ENCODE measurements around the gene BAHCC1. TPM values are rescaled to one million over a fixed set of nuclear protein-coding genes. Genes with fewer than 3 reads are reported as not detected.

The BAHCC1 gene
- total and polyA plus RNA-seq, 2 donors from 2014 or later, result 2.6 to 20.5 TPM

- peaks cover 3 to 20% (median 3%) of the 10 kb centered on the region in 3 donors for H3K4me1 ChIP-seq (ENCODE audit: control insufficient read depth in 2 of 3, insufficient read depth in 2 of 3, low read depth in 1 of 3, low read length in 3 of 3)
- H3K9ac ChIP-seq (ENCODE audit: low read length in 3 of 3), result peak overlapping the region; percentile 38 to 97 (median 83)
- no peaks in the 10 kb centered on the region for H3K27me3 ChIP-seq (ENCODE audit: control insufficient read depth, insufficient read depth, low read length)
- FAIRE-seq (no peak), DNase-seq (peak in 3 of 5 donors; percentile 24 to 82 (median 58))
- H3K9me3 ChIP-seq (ENCODE audit: control insufficient read depth in 2 of 3, insufficient read depth in 1 of 3, low read length in 3 of 3), result no peaks in the 10 kb centered on the region
- intact Hi-C loops (cut with DNase I), result loop anchor here (2.0 kb wide), 1 partner anchor 114 kb away; no protein-coding TSS in a partner anchor
- TF ChIP-seq, protein P1, sequence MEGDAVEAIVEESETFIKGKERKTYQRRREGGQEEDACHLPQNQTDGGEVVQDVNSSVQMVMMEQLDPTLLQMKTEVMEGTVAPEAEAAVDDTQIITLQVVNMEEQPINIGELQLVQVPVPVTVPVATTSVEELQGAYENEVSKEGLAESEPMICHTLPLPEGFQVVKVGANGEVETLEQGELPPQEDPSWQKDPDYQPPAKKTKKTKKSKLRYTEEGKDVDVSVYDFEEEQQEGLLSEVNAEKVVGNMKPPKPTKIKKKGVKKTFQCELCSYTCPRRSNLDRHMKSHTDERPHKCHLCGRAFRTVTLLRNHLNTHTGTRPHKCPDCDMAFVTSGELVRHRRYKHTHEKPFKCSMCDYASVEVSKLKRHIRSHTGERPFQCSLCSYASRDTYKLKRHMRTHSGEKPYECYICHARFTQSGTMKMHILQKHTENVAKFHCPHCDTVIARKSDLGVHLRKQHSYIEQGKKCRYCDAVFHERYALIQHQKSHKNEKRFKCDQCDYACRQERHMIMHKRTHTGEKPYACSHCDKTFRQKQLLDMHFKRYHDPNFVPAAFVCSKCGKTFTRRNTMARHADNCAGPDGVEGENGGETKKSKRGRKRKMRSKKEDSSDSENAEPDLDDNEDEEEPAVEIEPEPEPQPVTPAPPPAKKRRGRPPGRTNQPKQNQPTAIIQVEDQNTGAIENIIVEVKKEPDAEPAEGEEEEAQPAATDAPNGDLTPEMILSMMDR (IDR thresholded peaks at IDR 0.05; ENCODE audit: borderline replicate concordance, extremely low read depth, insufficient read depth), result no peak
- peak overlapping the region; percentile 84 to 96 (median 94) for H3K4me3 ChIP-seq (ENCODE audit: low read length in 3 of 3)
- H3K36me3 ChIP-seq (ENCODE audit: control insufficient read depth in 2 of 3, insufficient read depth in 3 of 3, low read length in 3 of 3), result peaks cover 11 to 28% (median 20%) of the 10 kb centered on the region in 3 donors
- peak overlapping the region; percentile 88 to 90 for H3K27ac ChIP-seq (ENCODE audit: low read depth in 2 of 2, low read length in 2 of 2)
Measured at GRCh38 chr17:81510785-81511553, 115.7 kb downstream of the BAHCC1 start.

GRCh38 chr17:81511554-81511803 lies 116.2 kb downstream of the BAHCC1 start:
- Histone ChIP-seq H3K27ac (ENCODE audit: low read depth in 2 of 2, low read length in 2 of 2) (peak overlapping the region; percentile 88 to 90), H3K27me3 (ENCODE audit: control insufficient read depth, insufficient read depth, low read length) (no peaks in the 10 kb centered on the region), H3K9ac (ENCODE audit: low read length in 3 of 3) (peak overlapping the region; percentile 38 to 97 (median 83)), H3K9me3 (ENCODE audit: control insufficient read depth in 2 of 3, insufficient read depth in 1 of 3, low read length in 3 of 3) (no peaks in the 10 kb centered on the region), H3K36me3 (ENCODE audit: control insufficient read depth in 2 of 3, insufficient read depth in 3 of 3, low read length in 3 of 3) (peaks cover 11 to 28% (median 20%) of the 10 kb centered on the region in 3 donors), H3K4me1 (ENCODE audit: control insufficient read depth in 2 of 3, insufficient read depth in 2 of 3, low read depth in 1 of 3, low read length in 3 of 3) (peaks cover 3 to 25% (median 3%) of the 10 kb centered on the region in 3 donors), H3K4me3 (ENCODE audit: low read length in 3 of 3) (peak overlapping the region; percentile 84 to 96 (median 94))
- DNase-seq (no peak), FAIRE-seq (no peak)
- intact Hi-C loops (cut with DNase I), result loop anchor here (2.0 kb wide), 1 partner anchor 115 kb away; no protein-coding TSS in a partner anchor
- TF ChIP-seq, protein P1 (IDR thresholded peaks at IDR 0.05; ENCODE audit: borderline replicate concordance, extremely low read depth, insufficient read depth), result no peak

GRCh38 chr17:81511804-81512561 lies 116.7 kb downstream of the BAHCC1 start:
- FAIRE-seq (no peak), DNase-seq (peak in 2 of 5 donors; percentile 2 to 85)
- Histone ChIP-seq H3K9me3 (ENCODE audit: control insufficient read depth in 2 of 3, insufficient read depth in 1 of 3, low read length in 3 of 3) (no peaks in the 10 kb centered on the region), H3K27me3 (ENCODE audit: control insufficient read depth, insufficient read depth, low read length) (no peaks in the 10 kb centered on the region), H3K4me3 (ENCODE audit: low read length in 3 of 3) (peak overlapping the region; percentile 84 to 96 (median 94)), H3K9ac (ENCODE audit: low read length in 3 of 3) (peak overlapping the region; percentile 38 to 97 (median 83)), H3K4me1 (ENCODE audit: control insufficient read depth in 2 of 3, insufficient read depth in 2 of 3, low read depth in 1 of 3, low read length in 3 of 3) (peaks cover 3 to 27% (median 3%) of the 10 kb centered on the region in 3 donors), H3K36me3 (ENCODE audit: control insufficient read depth in 2 of 3, insufficient read depth in 3 of 3, low read length in 3 of 3) (peaks cover 11 to 28% (median 20%) of the 10 kb centered on the region in 3 donors), H3K27ac (ENCODE audit: low read depth in 2 of 2, low read length in 2 of 2) (peak overlapping the region; percentile 88 to 90)
- intact Hi-C loops (cut with DNase I), result loop anchor here (2.0 kb wide), 1 partner anchor 115 kb away; no protein-coding TSS in a partner anchor
- TF ChIP-seq, protein P1 (IDR thresholded peaks at IDR 0.05; ENCODE audit: borderline replicate concordance, extremely low read depth, insufficient read depth), result no peak
